ENCODE data around the gene PXMP2. TPM values are rescaled to one million over a fixed set of nuclear protein-coding genes. Genes with fewer than 3 reads are reported as not detected.

Gene PXMP2
- total RNA-seq, 1 donor from 2014 or later, result 21.2 TPM

DNA sequence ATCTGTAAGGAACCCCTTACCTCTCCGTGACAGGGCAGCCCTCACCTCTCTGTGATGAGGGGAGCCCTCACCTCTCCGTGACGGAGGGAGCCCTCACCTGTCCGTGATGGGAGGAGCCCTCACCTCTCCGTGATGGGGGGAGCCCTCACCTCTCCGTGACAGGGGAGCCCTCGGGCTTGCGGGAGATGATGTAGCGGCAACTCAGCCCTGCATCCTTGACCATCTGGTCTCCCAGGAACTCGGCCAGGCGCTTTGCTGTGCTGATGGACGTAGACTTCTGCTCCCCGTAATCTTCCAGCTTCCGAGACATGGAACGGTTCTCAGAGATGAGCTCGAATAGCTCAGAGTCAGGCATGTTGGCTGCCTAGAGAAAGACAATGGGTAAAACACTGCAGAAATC lies 28.2 kb upstream of the PXMP2 start:
- Histone ChIP-seq H3K27ac (no peak overlapping the region), H3K9me3 (no peaks in the 10 kb centered on the region), H3K4me1 (no peaks in the 10 kb centered on the region), H3K36me3 (peaks cover 88% of the 10 kb centered on the region), H3K27me3 (no peaks in the 10 kb centered on the region), H3K4me3 (no peak overlapping the region)
- intact Hi-C loops (cut with DNase I), result no loop called here
- DNase-seq (no peak), ATAC-seq (no peak)
- TF ChIP-seq CTCF (IDR thresholded peaks at IDR 0.05), result no peak

DNA sequence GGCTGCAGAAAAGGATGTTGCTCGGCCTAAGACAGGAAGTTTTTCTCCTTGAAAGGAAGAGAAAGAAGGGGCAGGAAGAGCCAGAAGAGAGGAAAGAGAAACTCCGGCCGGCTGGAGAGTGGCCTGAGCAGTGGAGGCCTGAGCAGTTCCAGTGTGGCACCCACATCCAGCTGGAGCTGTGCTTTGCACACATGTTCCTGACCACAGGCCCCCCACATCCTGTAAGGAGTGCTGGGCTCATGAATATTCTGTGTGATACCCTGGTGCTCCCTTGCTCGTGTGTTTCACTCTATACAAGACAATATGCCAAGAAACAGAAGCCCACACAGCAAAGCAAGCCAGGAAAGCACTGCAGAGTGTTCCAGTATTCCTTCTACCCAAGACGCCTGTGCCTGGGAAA lies 27.3 kb upstream of the PXMP2 start:
- Histone ChIP-seq H3K27ac (no peak overlapping the region), H3K4me3 (no peak overlapping the region), H3K36me3 (peaks cover 86% of the 10 kb centered on the region), H3K9me3 (no peaks in the 10 kb centered on the region), H3K4me1 (no peaks in the 10 kb centered on the region), H3K27me3 (no peaks in the 10 kb centered on the region)
- no peak for TF ChIP-seq CTCF (IDR thresholded peaks at IDR 0.05)
- ATAC-seq, result no peak
- no peak for DNase-seq
- intact Hi-C loops (cut with DNase I), result no loop called here

DNA sequence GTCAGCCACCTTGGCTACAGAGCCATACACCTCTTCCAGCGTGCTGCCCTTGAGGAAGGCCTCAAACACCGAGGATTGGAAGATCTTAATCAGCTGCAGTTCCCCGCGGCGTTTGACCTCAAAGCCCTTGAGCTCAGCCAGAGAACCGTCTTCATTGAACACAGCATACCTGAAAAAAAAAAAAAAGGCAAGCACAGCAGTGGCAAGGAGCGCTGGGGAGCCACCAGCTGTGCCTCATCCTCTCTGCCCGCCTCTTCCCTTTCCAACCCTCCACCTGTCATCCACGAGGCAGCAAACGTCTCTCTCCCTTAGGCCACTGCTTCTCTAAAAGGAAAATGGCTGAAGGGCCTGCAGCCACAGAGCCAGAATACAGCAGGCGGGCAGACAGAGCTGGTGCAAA lies 26.4 kb upstream of the PXMP2 start:
- TF ChIP-seq CTCF (IDR thresholded peaks at IDR 0.05), result no peak
- Histone ChIP-seq H3K27ac (no peak overlapping the region), H3K4me3 (no peak overlapping the region), H3K4me1 (no peaks in the 10 kb centered on the region), H3K27me3 (no peaks in the 10 kb centered on the region), H3K9me3 (no peaks in the 10 kb centered on the region), H3K36me3 (peaks cover 84% of the 10 kb centered on the region)
- no peak for ATAC-seq
- no peak for DNase-seq
- intact Hi-C loops (cut with DNase I), result no loop called here

- Histone ChIP-seq H3K27ac (no peak overlapping the region), H3K9me3 (no peaks in the 10 kb centered on the region), H3K27me3 (no peaks in the 10 kb centered on the region), H3K36me3 (peaks cover 84% of the 10 kb centered on the region), H3K4me1 (no peaks in the 10 kb centered on the region), H3K4me3 (no peak overlapping the region)
- no peak for ATAC-seq
- intact Hi-C loops (cut with DNase I), result no loop called here
- no peak for DNase-seq
- no peak for TF ChIP-seq CTCF (IDR thresholded peaks at IDR 0.05)
Measured at GRCh38 chr12:132661972-132662371, 25.4 kb upstream of the PXMP2 start.

DNA sequence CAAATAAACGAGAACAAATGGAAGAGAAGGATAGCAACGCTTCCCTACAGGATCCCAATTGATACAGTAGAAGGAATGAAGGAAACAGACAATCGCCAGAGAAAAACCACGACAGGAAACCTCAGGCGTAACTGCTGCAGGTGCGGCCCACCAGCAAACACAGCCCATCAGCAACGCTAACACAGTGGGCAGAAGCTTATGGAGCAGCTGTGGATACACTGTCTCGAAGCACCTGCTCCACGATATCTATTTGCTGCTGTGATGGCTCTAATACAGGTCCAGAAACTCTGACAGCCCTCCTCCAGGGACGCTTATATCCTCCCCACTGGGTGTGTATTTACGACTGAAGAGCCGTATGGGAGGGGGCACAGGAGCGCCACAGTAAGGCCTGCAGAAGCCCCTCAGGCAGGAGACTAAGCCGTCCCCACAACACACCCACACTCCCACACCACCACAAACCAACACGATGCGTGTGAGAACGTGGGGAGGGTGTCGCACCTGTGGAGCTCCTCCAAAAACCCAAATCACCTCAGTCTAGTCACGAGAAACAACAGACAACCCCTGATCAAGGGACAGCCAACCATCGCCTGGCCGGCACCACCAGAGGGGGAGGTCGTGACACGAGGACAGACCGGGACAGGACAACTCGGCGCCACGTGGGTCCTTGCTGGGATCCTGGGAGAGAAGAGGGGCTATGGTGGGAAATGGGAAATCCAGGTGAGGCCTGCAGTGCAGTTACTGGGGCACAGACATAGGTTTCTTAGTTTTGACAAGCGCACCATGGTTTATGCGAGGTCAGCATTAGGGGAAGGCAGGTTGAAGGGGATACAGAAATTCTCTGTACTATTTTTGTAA lies 24.3 kb upstream of the PXMP2 start:
- no peaks in the 10 kb centered on the region for H3K27me3 ChIP-seq
- no peaks in the 10 kb centered on the region for H3K9me3 ChIP-seq
- DNase-seq (no peak), ATAC-seq (no peak)
- no peak for TF ChIP-seq CTCF (IDR thresholded peaks at IDR 0.05)
- intact Hi-C loops (cut with DNase I), result no loop called here
- H3K4me3 ChIP-seq, result no peak overlapping the region
- peaks cover 83% of the 10 kb centered on the region for H3K36me3 ChIP-seq
- H3K4me1 ChIP-seq, result no peaks in the 10 kb centered on the region
- no peak overlapping the region for H3K27ac ChIP-seq

All from upper lobe of right lung (tissue), 1 donor.